ENCODE data around the gene KLK7.

Gene KLK7

DNA sequence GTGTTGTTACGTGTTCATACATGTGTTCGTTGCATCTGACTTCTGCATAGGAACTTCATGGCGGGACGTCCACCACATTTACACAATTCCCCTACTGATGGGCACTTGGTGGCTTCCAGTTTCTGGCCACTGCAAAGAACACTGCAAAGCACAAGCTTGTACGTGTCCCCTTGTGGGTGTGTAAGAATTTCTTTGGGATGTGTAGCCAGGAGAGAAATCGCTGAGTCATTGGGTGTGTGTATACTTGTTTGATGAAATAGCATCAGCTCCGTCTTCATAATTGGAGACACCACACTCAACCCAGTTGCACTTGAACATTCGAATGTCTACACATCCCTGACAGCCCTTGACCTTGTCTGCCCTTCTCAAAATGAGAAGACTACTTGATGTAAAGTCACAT is 50.1 kb downstream of the KLK7 start:
- no peak for DNase-seq (ENCODE audit: low read depth, low spot score)

DNA sequence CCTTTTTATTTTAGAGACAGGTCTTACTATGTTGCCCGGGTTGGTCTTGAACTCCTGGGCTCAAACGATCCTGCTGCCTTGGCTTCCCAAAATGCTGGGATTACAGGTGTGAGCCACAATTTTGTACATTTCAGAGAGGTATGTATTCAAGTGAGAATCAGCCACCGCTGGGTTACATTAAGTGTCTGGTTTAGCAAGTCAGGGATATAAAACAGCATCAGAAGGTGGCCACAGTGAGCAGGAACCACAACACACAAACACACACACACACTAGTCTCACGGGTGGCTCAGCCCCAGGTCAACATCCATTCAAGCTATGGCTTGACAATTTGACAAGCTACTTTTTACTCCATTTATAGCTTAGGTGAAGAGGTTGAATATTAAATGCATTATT is 51.0 kb downstream of the KLK7 start:
- DNase-seq (ENCODE audit: low read depth, low spot score) = no peak

- DNase-seq (ENCODE audit: low read depth, low spot score) = no peak
These were observed 51.6 kb downstream of the KLK7 start for GRCh38 chr19:50932018-50932689.

GRCh38 chr19:50931023-50931422 is 52.7 kb downstream of the KLK7 start:
- DNase-seq (ENCODE audit: low read depth, low spot score) = no peak

DNA sequence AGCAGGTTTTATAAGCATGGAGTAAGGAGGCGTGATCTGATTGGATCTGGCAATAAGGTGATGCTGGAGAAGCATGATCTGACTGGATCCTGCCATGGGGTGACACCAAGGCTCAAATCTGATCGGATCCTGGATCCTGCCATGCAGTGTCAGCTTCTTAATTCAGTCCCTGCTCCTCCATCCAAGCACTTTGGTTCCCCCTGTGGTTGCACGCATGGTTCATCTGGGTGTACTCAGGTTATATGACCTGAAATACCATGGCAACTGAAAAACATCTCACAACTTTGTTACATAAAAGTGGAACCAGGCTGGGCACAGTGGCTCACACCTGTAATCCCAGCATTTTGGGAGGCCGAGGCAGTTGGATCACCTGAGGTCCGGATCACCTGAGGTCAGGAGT is 54.9 kb downstream of the KLK7 start:
- DNase-seq (ENCODE audit: low read depth, low spot score) = no peak

Data from ELF-1 (cell line).